ENCODE data around the gene SLC26A11.
"Not testable (repeated sequence)": the region's sequence is repeated elsewhere in the genome, so short reads cannot be mapped to it uniquely, and the experiment has no call there.

Gene SLC26A11

DNA sequence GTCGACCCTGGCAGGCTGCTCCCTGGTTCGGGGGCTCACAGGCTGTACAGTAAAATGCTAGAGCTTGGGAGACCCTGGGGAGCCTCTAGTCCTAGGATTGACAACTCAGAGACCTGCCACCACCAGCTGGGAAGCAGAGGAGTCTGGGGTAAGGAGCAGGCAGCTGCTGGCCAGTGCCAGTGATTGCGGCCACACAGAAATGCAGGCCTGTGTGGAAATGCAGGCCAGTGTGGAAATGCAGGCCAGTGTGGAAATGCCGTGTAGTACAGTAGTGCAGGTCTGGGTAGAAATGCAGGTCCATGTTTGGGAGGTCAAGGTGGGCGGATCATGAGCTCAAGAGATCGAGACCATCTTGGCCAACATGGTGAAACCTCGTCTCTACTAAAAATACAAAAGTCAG lies 23.6 kb upstream of the SLC26A11 start:
- no peak for DNase-seq

DNA sequence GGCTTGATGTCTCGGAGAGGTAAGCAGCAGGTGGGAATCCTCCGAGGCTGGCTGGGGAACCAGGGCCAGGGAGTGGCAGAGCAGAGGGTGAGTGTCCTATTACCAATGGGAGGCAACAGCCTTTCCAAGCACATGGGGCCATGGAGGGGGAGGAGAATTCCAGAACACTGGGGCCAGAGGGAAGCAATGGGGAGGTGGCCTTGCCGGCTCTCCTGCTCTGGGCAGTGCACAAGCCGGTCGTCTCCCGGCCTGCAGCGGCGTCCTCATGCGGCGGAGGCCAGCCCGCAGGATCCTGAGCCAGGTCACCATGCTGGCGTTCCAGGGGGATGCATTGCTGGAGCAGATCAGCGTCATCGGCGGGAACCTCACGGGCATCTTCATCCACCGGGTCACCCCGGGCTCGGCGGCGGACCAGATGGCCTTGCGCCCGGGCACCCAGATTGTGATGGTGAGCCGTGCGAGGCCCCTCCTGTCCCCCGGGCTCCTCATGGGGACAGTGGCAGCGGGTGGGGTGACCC lies 22.0 kb upstream of the SLC26A11 start:
- no peak for DNase-seq

- not testable (repeated sequence) for DNase-seq
These were observed 20.9 kb upstream of the SLC26A11 start for GRCh38 chr17:80199295-80199694.

GRCh38 chr17:80201446-80201845 lies 18.8 kb upstream of the SLC26A11 start:
- no peak for DNase-seq

DNA sequence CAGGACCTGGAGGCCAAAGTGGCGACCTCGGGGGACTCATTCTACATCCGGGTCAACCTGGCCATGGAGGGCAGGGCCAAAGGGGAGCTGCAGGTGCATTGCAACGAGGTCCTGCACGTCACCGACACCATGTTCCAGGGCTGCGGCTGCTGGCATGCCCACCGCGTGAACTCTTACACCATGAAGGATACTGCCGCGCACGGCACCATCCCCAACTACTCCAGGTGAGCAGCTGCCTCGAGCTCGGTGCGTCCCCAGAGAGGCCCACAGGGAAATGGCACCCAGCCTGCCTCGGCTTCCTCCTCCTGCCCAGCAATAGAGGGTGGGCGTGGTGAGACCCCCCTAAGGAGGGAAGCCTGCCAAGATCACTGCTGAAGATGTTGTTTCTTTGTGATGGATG lies 18.0 kb upstream of the SLC26A11 start:
- DNase-seq: no peak

DNA sequence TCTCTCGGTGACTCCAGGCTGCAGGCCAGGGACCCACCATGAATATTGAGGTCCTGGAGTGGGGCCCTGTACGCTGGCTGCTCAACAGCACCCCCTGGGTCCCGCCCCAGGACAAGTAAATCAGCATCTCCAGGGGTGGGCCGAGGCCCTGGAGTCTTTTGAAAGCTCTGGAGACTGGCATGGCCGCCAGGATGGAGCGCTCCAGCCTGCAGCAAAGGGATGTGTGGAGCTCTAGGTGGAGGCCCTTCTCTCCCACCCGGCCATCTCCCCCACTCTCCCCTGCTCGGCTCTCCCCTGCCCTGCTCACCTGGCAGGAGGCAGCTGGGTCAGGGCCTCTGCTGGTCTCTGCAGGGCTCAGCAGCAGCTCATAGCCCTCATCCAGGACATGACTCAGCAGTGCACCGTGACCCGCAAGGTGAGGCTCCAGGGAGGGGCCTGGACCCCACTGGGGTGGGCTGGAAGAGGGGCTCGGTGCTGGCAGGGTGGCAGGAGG lies 16.7 kb upstream of the SLC26A11 start:
- DNase-seq: no peak

DNA sequence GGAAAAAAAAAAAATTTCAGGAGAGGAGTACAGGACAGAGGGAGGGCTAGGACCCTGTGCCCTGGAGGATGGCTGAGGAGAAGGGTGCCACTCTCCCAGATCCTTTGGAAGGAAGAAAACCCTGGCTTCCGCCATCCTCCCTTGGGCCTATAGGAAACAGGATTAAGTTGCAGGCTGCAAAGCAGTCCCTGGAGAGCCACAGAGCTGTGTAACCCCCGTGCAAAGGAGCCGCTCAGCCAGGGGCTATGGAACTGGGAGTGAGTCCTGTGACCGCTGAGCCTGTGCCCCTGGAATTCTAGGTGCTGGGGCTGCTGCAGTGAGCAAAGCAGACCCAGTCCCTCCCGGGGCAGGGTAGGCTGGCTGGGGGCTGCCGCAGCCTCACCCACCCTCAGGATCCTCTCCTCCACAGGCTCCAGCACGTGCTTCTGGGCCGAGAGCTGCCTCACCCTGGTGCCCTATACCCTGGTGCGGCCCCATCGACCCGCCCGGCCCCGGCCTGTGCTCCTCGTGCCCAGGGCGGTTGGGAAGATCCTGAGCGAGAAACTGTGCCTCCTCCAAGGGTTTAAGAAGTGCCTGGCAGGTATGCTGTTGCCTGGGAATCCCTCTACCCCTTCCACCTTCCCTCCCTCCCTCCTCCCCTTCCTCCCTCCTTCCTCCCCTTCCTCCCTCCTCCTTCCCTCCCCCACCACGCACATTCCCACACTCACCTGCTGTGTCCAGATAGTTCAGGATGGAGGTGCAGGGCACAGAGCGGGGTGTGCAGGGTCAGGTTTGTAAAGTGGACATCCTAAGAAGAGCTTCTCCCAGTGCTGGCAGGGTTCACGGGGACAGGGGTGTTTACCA lies 15.4 kb upstream of the SLC26A11 start:
- no peak for DNase-seq

GRCh38 chr17:80205811-80206210 lies 14.4 kb upstream of the SLC26A11 start:
- DNase-seq: no peak

- DNase-seq: no peak
These were observed 12.2 kb upstream of the SLC26A11 start for GRCh38 chr17:80208050-80208449.

- DNase-seq: no peak
These were observed 10.5 kb upstream of the SLC26A11 start for GRCh38 chr17:80209765-80210164.

- no peak for DNase-seq
These were observed 9.7 kb upstream of the SLC26A11 start for GRCh38 chr17:80210348-80211108.

DNA sequence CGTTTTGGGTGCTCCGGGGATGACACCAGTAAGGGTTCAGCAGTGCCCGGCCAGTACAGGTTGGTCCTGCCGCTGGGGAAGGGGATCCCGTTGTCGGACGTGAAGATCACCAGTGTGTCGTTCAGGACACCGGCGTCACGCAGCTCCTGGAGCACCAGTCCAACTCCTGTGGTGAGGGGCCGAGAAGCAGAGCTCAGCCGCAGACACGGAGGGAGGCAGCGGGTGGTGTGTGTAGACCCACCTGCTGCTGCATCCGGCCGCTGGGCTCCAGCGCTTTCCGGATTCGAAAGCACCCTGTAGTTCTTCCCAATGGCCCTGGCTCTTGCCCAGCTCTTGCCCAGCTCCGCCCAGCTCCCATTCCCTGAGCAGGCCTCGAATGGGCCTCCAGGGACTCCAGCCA lies 8.1 kb upstream of the SLC26A11 start:
- no peak for DNase-seq

DNA sequence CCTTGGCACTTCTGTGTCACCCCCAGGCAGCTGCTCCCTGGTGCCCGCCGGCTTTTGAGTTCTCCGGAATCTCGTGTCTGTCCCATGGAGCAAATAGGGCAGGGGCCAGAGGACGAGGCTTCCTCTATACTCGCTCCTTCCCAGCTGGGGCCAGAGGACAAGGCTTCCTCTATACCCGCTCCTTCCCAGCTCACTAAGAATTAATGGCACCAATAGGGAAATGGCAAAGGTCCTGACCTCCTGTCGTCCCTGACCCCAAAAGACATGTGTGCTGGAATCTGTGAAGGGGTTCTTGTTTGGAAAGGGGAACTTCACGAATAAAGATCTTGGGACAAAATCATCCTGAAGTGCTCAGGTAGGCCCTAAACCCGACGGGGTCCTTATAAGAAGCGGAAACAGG lies 7.7 kb upstream of the SLC26A11 start:
- no peak for DNase-seq

- no peak for DNase-seq
These were observed 7.1 kb upstream of the SLC26A11 start for GRCh38 chr17:80212962-80213642.

DNA sequence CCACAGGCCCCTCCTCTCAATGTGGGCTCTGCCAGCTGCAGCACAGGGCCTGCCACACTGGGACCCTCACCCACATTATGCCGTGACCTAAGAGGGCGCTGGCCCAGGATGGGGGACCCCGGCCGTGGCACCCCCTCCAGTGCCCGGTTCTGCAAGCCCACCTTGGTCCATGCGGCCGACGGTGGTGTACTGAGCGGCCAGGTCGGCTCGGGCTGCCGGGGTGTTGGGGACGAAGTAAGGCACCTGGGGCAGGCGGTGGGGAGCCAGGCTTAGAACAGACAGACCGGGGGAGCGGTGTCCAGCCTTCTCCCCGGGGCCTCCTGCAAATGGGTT lies 6.6 kb upstream of the SLC26A11 start:
- DNase-seq: no peak

GRCh38 chr17:80214012-80214877 lies 6.0 kb upstream of the SLC26A11 start:
- DNase-seq: no peak

DNA sequence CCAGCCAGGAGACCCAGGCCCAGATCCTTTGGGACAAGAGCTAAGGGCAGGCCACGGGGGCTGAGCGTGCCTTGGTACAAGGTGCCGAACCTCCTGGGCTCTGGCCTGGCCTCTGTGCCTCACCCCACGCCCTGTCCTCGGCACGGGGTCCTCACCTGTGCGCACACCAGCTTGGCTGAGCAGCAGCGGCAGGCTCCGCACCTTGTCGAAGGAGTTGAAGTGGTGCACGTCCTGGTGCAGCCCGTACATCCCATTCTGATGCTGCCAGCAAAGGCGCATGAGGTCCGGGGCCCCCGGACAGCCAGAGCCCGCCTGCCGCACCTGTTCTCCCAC lies 5.4 kb upstream of the SLC26A11 start:
- DNase-seq: no peak

GRCh38 chr17:80216473-80217456 lies 3.5 kb upstream of the SLC26A11 start:
- no peak for DNase-seq

DNA sequence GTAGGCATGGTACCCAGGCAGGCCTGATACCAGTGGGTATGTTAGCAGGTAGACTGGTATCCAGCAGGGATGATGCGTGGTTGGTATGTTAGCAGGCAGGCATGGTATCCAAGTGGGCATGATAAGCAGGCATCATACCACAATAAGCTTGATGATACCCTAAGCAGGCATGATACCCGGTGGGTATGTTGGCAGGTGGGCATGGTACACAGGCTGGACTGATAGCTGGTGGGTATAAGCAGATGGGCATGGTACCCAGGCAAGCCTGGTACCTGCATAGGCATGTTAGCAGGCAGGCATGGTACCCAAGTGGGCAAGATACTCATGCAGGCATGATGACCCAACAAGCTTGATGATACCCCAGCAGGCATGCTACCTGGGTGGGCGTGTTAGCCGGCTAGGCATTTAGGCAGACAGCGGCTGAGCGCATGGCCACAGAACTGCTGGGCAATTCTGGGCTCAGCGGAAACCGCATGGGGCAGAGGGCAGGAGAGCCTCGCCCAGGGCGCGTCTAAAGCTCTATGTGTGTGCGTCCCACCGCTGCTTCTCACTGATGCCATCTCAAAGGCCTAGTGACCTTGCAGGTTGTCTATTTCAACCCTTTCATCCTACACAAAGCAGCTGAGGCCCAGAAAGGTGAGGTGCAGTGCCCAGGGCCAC lies 2.4 kb upstream of the SLC26A11 start:
- DNase-seq: no peak

GRCh38 chr17:80218391-80218790 lies 1.8 kb upstream of the SLC26A11 start:
- DNase-seq: no peak
